A549 (cell line): ENCODE results near the gene C1orf53. TPM values are rescaled to one million over a fixed set of nuclear protein-coding genes. Genes with fewer than 3 reads are reported as not detected.
A peak's percentile ranks its signal among the peaks of the same experiment; 100 is the strongest.

Experiments used
- ATAC-seq, 2 experiments: fragments of 200-7000 bp in 1 of 2; fragments of >200 bp in 1 of 2; cut with Nextera tagmentation in 1 of 2; cut with Tn5 transposase in 1 of 2; 3 replicates each; pipeline versions ENCODE4 v1.8.0 to v1.9.1; 2018 to 2020; ENCODE audit warnings: mild to moderate bottlenecking in 1 of 2, moderate library complexity in 1 of 2
- CTCF ChIA-PET: fragments of 300-600 bp; sonication (Branson Sonifier 250); formaldehyde crosslinking; extraction: SDS; loops from one replicate; lab custom pipeline; 2021; ENCODE audit warnings: antibody characterized with exemption, inconsistent platforms; lab: Yijun Ruan, JAX
- POLR2A ChIA-PET: fragments of 350-600 bp; formaldehyde crosslinking; extraction: SDS; loops from one replicate; lab custom pipeline; 2021; ENCODE audit warnings: antibody characterized with exemption, inconsistent platforms; lab: Yijun Ruan, JAX
- DNase-seq, 2 experiments: peaks; one replicate each; pipeline versions ENCODE4 v3.0.0 to v3.0.0-alpha.2; 2011 to 2016; ENCODE audit warnings: low read depth in 1 of 2, low spot score in 1 of 2
- FAIRE-seq: peaks from 2 replicates; lab custom pipeline; 2011; peaks lifted over from hg19 to GRCh38; lab: Jason Lieb, UNC
- H3K27ac ChIP-seq, 2 experiments: fragments of >200 bp; sonication (Bioruptor Twin); formaldehyde crosslinking; 3 replicates each; pipeline ENCODE4 v1.5.1; 2016 to 2017
- H3K4me1 ChIP-seq: fragments of >200 bp; sonication (Bioruptor Twin); formaldehyde crosslinking; 3 replicates; pipeline ENCODE4 v1.6.1; 2016
- H3K4me2 ChIP-seq: fragments of >200 bp; sonication (Bioruptor Twin); formaldehyde crosslinking; 3 replicates; pipeline ENCODE4 v1.6.1; 2016
- H3K4me3 ChIP-seq: fragments of >200 bp; sonication (Bioruptor Twin); formaldehyde crosslinking; 3 replicates; pipeline ENCODE4 v1.5.1; 2016
- H3K9me3 ChIP-seq: fragments of >200 bp; sonication (Bioruptor Twin); formaldehyde crosslinking; 3 replicates; pipeline ENCODE4 v1.6.1; 2016
- BHLHE40 ChIP-seq: IDR thresholded peaks from 2 replicates; pipeline ENCODE4 v1.6.1; 2012; ENCODE audit warnings: low read depth, low read length, inconsistent platforms
- CEBPB ChIP-seq, 2 experiments: fragments of >200 bp in 1 of 2; sonication (Bioruptor Twin) in 1 of 2; formaldehyde crosslinking in 1 of 2; IDR thresholded peaks; 2 replicates each; pipeline ENCODE4 v1.6.1; 2012 to 2016
- EHMT2 ChIP-seq: fragments of 200-600 bp; sonication (generic); IDR thresholded peaks from 2 replicates; pipeline ENCODE4 v1.6.1; 2016; ENCODE audit warnings: antibody characterized with exemption, low read depth, mild to moderate bottlenecking, moderate library complexity
- FOSB ChIP-seq: fragments of 250-450 bp; sonication (Bioruptor Pico); IDR thresholded peaks from 2 replicates; pipeline ENCODE4 v1.5.0; 2020; ENCODE audit warnings: mild to moderate bottlenecking, moderate library complexity
- JUNB ChIP-seq: fragments of >200 bp; sonication (Bioruptor Twin); formaldehyde crosslinking; IDR thresholded peaks from 2 replicates; pipeline ENCODE4 v1.6.1; 2016
- MAZ ChIP-seq: fragments of 150-350 bp; IDR thresholded peaks from 2 replicates; pipeline ENCODE4 v1.6.1; 2014; ENCODE audit warnings: antibody characterized with exemption, low read depth, low read length, borderline replicate concordance
- POLR2AphosphoS2 ChIP-seq: conservative IDR thresholded peaks from 2 replicates; pipeline ENCODE4 v1.6.1; 2012; ENCODE audit warnings: low read length, improper control_type of control experiment, inconsistent platforms
- RAD21 ChIP-seq, 2 experiments: fragments of >200 bp in 1 of 2; sonication (Bioruptor Twin) in 1 of 2; formaldehyde crosslinking in 1 of 2; IDR thresholded peaks in 1 of 2; conservative IDR thresholded peaks in 1 of 2; 2 replicates in 1 of 2; 3 replicates in 1 of 2; pipeline ENCODE4 v1.6.1; 2012 to 2018; ENCODE audit warnings: inconsistent platforms in 1 of 2
- SMC3 ChIP-seq: fragments of >200 bp; sonication (Bioruptor Twin); formaldehyde crosslinking; IDR thresholded peaks from 3 replicates; pipeline ENCODE4 v1.6.1; 2018; ENCODE audit warnings: inconsistent platforms
- WGBS: methylation state at CpG from one replicate; pipeline ENCODE4 v1.1.6; 2017; ENCODE audit errors: missing lambda C conversion rate; 5-methylcytosine and 5-hydroxymethylcytosine counted together
- polyA plus RNA-seq, 4 experiments: library from polyadenylated mRNA; depleted of rRNA in 3 of 4; stranded (reverse); fragments of >200 nt; fragmentation: RNase III in 1 of 4; extraction: RNeasy Plus Mini Kit Qiagen cat#74134 plus additional on column Dnase treatment in 1 of 4; gene quantifications; 2 replicates in 3 of 4; 3 replicates in 1 of 4; pipeline ENCODE4 v1.2.3, GENCODE V29; 2011 to 2017
- TF ChIP-seq, protein P1 (sequence below): fragments of 200-600 bp; sonication (generic); IDR thresholded peaks from 2 replicates; pipeline ENCODE4 v1.6.1; 2016; ENCODE audit warnings: antibody characterized with exemption, mild to moderate bottlenecking, moderate library complexity
- TF ChIP-seq, protein P2 (sequence below): fragments of >200 bp; sonication (Bioruptor Twin); formaldehyde crosslinking; IDR thresholded peaks from 3 replicates; pipeline ENCODE4 v1.5.1; 2016
- TF ChIP-seq, protein P3 (sequence below): IDR thresholded peaks from 2 replicates; pipeline ENCODE4 v1.6.1; 2012
- TF ChIP-seq, protein P4 (sequence below): IDR thresholded peaks from 2 replicates; pipeline ENCODE4 v1.6.1; 2012; ENCODE audit warnings: low read depth, borderline replicate concordance
- TF ChIP-seq, protein P5 (sequence below): fragments of >200 bp; sonication (Bioruptor Twin); formaldehyde crosslinking; IDR thresholded peaks from 2 replicates; pipeline ENCODE4 v1.6.1; 2016
- TF ChIP-seq, protein P6 (sequence below): fragments of 250-450 bp; sonication (Bioruptor Pico); IDR thresholded peaks from 2 replicates; pipeline ENCODE4 v1.5.0; 2021; ENCODE audit warnings: mild to moderate bottlenecking, moderate library complexity, borderline replicate concordance

Gene C1orf53
- polyA plus RNA-seq, 2 of the 4 experiments (the other 2 are of a cell fraction), result 5.7 to 7.9 TPM

DNA sequence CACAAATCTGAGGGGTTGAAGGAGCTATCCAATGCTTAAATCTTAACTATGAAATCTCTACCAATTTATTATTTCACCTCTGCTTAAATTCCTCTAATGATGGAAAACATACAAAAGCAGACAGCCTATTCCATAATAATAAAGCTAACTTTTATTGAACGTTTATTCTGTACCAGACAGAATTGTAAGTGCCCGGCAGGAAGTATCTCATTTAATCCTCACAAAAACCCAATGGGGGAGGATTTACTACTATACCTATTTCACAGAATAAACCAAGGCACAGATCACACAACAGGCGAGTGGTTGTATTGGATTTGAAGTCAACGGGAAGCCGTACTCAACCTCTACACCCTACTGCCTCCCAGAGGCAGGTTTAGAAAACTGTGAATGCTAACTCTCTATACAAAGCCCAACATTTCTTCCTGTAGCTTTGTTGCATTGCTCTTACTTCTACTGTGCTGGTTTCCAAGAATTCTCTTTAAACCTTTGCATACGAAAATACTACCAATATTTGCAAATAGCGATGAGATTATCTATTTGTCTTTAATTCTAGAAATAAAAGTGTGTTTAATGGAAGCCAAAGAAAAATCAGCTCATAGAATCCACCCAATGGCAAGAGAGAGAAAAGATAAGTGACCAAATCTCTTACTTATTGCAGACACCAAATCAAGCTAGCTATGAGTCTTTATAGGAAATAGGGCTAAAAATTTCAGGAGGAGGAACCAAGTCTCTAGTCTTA, 33.5 kb upstream of the C1orf53 start (continued):
- TF ChIP-seq, protein P1, sequence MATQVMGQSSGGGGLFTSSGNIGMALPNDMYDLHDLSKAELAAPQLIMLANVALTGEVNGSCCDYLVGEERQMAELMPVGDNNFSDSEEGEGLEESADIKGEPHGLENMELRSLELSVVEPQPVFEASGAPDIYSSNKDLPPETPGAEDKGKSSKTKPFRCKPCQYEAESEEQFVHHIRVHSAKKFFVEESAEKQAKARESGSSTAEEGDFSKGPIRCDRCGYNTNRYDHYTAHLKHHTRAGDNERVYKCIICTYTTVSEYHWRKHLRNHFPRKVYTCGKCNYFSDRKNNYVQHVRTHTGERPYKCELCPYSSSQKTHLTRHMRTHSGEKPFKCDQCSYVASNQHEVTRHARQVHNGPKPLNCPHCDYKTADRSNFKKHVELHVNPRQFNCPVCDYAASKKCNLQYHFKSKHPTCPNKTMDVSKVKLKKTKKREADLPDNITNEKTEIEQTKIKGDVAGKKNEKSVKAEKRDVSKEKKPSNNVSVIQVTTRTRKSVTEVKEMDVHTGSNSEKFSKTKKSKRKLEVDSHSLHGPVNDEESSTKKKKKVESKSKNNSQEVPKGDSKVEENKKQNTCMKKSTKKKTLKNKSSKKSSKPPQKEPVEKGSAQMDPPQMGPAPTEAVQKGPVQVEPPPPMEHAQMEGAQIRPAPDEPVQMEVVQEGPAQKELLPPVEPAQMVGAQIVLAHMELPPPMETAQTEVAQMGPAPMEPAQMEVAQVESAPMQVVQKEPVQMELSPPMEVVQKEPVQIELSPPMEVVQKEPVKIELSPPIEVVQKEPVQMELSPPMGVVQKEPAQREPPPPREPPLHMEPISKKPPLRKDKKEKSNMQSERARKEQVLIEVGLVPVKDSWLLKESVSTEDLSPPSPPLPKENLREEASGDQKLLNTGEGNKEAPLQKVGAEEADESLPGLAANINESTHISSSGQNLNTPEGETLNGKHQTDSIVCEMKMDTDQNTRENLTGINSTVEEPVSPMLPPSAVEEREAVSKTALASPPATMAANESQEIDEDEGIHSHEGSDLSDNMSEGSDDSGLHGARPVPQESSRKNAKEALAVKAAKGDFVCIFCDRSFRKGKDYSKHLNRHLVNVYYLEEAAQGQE, result no peak
- TF ChIP-seq MAZ (no peak), RAD21 (conservative IDR thresholded peaks at IDR 0.05 in 1 of 2, IDR thresholded peaks at IDR 0.05 in 1 of 2) (peak; percentile 83 to 86), SMC3 (peak; percentile 81), FOSB (CRISPR knock-in tag) (no peak), BHLHE40 (no peak), JUNB (no peak), CEBPB (IDR thresholded peaks at IDR 0.05) (no peak), EHMT2 (no peak), POLR2AphosphoS2 (no peak)
- TF ChIP-seq, protein P2, sequence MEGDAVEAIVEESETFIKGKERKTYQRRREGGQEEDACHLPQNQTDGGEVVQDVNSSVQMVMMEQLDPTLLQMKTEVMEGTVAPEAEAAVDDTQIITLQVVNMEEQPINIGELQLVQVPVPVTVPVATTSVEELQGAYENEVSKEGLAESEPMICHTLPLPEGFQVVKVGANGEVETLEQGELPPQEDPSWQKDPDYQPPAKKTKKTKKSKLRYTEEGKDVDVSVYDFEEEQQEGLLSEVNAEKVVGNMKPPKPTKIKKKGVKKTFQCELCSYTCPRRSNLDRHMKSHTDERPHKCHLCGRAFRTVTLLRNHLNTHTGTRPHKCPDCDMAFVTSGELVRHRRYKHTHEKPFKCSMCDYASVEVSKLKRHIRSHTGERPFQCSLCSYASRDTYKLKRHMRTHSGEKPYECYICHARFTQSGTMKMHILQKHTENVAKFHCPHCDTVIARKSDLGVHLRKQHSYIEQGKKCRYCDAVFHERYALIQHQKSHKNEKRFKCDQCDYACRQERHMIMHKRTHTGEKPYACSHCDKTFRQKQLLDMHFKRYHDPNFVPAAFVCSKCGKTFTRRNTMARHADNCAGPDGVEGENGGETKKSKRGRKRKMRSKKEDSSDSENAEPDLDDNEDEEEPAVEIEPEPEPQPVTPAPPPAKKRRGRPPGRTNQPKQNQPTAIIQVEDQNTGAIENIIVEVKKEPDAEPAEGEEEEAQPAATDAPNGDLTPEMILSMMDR, result peak; percentile 64
- TF ChIP-seq, protein P3, sequence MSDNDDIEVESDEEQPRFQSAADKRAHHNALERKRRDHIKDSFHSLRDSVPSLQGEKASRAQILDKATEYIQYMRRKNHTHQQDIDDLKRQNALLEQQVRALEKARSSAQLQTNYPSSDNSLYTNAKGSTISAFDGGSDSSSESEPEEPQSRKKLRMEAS, result no peak
- TF ChIP-seq, protein P4, sequence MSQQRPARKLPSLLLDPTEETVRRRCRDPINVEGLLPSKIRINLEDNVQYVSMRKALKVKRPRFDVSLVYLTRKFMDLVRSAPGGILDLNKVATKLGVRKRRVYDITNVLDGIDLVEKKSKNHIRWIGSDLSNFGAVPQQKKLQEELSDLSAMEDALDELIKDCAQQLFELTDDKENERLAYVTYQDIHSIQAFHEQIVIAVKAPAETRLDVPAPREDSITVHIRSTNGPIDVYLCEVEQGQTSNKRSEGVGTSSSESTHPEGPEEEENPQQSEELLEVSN, result no peak
- TF ChIP-seq, protein P5, sequence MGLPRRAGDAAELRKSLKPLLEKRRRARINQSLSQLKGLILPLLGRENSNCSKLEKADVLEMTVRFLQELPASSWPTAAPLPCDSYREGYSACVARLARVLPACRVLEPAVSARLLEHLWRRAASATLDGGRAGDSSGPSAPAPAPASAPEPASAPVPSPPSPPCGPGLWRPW, result no peak
- TF ChIP-seq, protein P6, sequence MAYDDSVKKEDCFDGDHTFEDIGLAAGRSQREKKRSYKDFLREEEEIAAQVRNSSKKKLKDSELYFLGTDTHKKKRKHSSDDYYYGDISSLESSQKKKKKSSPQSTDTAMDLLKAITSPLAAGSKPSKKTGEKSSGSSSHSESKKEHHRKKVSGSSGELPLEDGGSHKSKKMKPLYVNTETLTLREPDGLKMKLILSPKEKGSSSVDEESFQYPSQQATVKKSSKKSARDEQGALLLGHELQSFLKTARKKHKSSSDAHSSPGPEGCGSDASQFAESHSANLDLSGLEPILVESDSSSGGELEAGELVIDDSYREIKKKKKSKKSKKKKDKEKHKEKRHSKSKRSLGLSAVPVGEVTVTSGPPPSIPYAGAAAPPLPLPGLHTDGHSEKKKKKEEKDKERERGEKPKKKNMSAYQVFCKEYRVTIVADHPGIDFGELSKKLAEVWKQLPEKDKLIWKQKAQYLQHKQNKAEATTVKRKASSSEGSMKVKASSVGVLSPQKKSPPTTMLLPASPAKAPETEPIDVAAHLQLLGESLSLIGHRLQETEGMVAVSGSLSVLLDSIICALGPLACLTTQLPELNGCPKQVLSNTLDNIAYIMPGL, result no peak

DNA sequence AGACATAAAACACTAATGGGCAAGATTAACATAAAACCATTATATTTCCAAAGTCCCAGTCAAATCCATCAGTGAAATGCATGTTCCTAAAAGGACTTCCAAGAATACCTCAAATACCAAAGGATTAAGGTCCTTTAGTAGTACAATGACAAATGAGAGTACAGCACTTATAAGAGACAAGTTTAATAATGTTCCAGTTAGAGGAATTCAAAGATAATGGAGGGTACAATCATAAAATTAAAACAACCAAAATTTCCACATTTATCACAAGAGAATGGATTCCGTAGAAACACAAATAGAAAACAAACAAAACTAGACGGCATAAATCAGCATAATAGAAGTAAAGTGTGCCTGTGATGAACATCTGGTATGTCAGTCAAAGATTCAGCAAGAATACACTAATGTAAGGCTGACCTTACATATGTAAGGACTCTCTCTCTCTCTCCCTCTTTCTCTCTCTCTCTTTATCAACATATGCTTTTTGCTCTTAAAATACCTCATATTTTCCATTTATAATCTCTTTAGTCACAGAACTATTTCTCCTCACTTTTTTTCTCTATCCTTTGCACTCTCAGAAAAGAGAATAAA, 32.8 kb upstream of the C1orf53 start:
- 50% methylated on average over 2 of the region's 2 CpGs for WGBS
- H3K4me3 ChIP-seq, result no peak overlapping the region
- ChIA-PET CTCF (interaction anchor here (0.6 to 2.6 kb wide), 37 partner anchors 9 to 475 kb away, joined by 3 to 26 read pairs (median 4); partner anchors contain the start of gene LHX9), POLR2A (no interaction called here)
- no peak for TF ChIP-seq BHLHE40
- no peak for ATAC-seq
- no peak overlapping the region for H3K27ac ChIP-seq
- H3K4me2 ChIP-seq, result no peak overlapping the region
- FAIRE-seq, result no peak
- DNase-seq, result no peak
- H3K4me1 ChIP-seq, result no peaks in the 10 kb centered on the region
- no peaks in the 10 kb centered on the region for H3K9me3 ChIP-seq
